ENCODE results near the gene DAW1.

Gene DAW1

DNA sequence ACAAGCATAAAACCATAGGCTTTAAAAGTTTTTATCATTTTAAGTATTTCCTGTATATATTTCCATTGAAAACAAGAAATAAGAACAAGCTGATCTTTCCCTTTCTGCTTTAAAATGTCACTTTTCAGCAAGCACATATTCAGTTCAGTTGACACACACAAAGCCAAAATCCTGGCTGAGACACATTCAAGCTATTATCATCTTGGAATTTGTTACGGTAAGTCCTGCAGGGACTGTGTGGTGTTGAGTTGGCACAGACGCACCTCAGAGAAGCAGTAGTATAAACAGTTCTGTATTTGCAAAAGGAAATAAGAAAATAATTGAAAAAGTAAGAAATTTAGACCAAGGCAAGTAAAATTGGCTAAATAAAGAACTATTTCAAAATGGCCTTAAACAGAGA lies 10.4 kb upstream of the DAW1 start:
- no peak for DNase-seq (ENCODE audit: low read depth in 2 of 3, low spot score in 2 of 3)

- no peak for DNase-seq (ENCODE audit: low read depth in 2 of 3, low spot score in 2 of 3)
Measured at GRCh38 chr2:227862227-227862740, 9.1 kb upstream of the DAW1 start.

- no peak for DNase-seq (ENCODE audit: low read depth in 2 of 3, low spot score in 2 of 3)
Measured at GRCh38 chr2:227862741-227863588, 8.5 kb upstream of the DAW1 start.

GRCh38 chr2:227864161-227864756 lies 7.2 kb upstream of the DAW1 start:
- no peak for DNase-seq (ENCODE audit: low read depth in 2 of 3, low spot score in 2 of 3)

DNA sequence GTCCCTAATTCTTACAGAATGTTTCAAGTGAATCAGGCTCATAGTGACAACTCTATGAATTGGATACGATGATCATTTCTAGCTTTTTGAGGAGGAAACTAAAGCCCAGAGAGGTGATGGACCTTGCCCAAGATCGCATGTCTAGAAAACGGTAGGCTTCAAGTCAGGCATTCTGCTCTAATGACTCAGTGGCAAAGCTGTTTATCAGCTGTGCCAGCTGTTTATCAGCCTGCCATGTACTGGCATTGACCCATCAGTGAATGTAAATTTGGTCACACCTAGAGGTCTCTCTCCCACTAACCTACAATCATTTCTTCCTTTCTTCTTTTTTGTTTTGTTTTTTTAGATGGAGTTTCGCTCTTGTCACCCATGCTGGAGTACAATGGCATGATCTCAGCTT lies 6.1 kb upstream of the DAW1 start:
- DNase-seq (ENCODE audit: low read depth in 2 of 3, low spot score in 2 of 3) = no peak

DNA sequence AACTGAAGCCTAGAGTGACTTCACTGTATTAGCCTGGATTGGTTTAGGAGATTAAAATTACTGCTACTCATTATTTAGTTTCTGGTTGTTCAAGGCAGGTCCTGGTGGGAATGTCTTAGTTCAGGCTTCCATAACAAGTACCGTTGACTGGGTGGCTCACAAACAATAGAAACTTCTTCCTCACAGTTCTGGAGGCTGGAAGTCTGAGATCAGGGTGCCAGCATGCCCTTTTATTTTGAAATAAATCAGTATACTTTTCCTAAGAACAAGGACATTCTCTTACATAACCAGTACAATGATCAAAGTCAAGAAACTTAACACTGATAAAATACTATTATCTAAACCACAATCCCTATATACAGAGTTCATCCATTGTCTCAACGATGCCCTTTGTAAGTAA lies 4.0 kb upstream of the DAW1 start:
- no peak for DNase-seq (ENCODE audit: low read depth in 2 of 3, low spot score in 2 of 3)

GRCh38 chr2:227870710-227871374 lies 589 bp upstream of the DAW1 start:
- no peak for DNase-seq (ENCODE audit: low read depth in 2 of 3, low spot score in 2 of 3)

- no peak for DNase-seq (ENCODE audit: low read depth in 2 of 3, low spot score in 2 of 3)
Measured at GRCh38 chr2:227872676-227873075, 1.2 kb downstream of the DAW1 start.

DNA sequence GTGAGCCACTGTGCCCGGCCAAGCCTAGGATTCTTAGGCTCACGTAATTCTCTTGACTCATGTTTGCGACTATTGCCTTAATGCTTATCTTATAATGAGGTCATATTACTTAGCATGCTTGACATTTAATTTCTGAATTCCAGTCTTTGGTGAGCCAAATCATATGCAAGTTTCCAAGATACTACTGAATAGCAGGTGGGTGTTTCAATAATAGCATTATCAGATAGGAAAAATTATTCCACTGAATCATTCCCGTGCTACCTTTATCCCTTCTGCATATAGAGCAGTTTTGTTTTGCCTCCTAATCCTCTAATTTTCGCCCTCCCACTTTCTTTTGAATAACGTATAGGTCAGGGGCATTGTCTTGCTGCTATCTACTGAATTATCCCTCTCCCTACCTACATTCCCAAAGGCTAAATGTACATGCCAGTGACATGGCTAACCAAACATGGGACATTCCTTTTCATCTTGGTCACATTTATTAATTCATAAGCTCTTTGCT lies 4.9 kb downstream of the DAW1 start:
- DNase-seq (ENCODE audit: low read depth in 2 of 3, low spot score in 2 of 3) = no peak

- DNase-seq (ENCODE audit: low read depth in 2 of 3, low spot score in 2 of 3) = no peak
Measured at GRCh38 chr2:227877421-227878310, 6.2 kb downstream of the DAW1 start.

DNA sequence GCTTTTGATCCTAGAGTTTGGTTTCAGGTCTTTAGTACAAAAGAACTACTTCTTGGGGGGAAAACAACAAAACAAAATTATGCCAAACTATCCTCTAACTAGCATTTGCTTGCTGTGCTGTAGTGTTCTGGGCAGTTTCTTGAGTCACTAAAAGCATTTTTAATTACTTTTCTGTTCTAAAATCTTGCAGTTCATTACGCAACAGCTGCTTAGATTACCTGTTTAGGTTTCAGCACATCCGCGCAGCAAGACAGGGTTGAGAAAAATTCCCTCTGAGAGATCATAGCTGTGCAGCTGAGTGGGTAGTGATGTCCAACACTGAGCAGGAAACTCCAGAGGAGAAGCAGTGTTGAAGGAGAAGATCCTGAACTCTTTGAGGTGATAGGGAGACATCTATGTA lies 9.0 kb downstream of the DAW1 start:
- DNase-seq (ENCODE audit: low read depth in 2 of 3, low spot score in 2 of 3) = no peak

DNA sequence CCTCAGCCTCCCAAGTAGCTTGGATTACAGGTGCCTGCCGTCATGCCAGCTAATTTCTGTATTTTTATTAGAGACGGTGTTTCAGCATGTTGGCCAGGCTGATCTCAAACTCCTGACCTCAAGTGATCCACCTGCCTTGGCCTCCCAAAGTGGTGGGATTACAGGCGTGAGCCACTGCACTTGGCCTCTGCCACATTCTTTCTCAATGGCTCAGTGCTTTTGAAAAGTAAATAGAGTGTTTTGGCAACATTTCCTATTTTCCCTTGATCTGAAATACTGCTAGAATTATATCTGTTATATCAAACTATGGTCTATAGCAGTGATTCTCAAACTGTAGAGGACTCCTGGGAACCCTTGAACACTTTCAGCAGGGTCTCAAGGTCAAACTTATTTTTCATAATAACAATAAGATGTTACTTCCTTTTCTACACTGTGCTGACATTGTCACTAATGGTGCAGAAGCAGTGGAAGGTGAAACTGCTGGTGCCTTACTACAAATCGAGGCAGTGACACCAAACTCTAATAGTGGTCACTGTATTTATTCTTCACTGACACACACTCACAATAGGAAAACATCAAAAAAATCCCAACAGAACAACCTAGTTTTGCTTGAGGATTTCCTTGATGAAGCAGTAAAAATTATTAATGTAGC lies 10.6 kb downstream of the DAW1 start:
- DNase-seq (ENCODE audit: low read depth in 2 of 3, low spot score in 2 of 3) = no peak

GRCh38 chr2:227884511-227884947 lies 13.1 kb downstream of the DAW1 start:
- peak in 2 of 3 experiments; percentile 3 to 16 for DNase-seq (ENCODE audit: low read depth in 2 of 3, low spot score in 2 of 3)

DNA sequence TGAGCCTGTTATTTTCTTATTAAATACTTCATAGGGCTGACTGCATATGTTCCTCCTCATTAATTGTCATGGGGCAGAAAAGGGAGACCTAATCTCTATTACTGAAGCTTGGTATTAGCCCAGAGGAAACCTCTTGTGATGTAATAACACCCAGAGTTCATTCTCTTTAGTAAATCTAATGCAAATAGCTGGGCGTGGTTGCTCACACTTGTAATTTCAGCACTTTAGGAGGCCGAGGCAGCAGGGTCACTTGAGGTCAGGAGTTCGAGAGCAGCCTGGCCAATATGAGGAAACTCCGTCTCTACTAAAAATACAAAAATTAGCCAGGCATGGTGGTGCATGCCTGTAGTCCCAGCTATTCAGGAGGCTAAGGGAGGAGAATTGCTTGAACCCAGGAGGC lies 14.7 kb downstream of the DAW1 start:
- DNase-seq (ENCODE audit: low read depth in 2 of 3, low spot score in 2 of 3) = no peak

DNA sequence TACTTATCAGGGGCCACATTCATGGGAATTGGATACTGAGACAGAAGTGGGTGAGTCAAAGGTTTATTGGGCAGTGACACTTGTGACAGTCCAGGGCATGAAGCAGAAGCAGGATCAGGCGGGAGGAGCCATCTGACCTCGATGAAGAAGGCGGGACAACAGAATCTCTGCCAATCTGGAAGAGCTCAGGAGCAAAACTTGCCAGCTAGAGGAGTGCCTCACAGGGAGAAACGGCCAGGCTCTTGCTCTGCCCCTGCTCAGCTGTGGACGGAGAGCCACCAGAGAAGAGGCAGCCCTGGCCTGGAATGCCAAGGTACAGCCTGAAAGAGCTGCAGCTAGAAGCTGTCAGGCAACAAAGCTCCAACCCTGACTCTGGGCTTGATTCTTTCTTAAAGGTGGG lies 16.9 kb downstream of the DAW1 start:
- no peak for DNase-seq (ENCODE audit: low read depth in 2 of 3, low spot score in 2 of 3)

DNA sequence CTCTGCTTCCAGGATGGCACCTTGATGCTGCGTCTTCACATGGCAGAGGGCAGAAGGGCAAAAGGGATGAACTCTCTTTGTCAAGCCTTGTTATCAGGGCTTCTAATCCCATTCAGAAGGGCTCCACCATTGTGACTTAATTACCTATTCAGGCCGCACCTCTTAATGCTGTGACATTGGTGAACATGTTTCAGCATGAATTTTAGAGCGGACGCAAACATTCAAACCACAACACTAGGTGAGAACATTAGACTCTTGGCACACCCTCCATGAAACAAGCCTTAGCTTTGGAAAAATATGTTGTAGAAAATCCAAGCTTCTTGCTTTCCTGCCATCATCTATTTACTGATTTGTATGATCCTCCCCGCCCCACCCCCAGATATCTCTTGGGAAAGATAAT lies 17.9 kb downstream of the DAW1 start:
- no peak for DNase-seq (ENCODE audit: low read depth in 2 of 3, low spot score in 2 of 3)

GRCh38 chr2:227890495-227891079 lies 19.2 kb downstream of the DAW1 start:
- DNase-seq (ENCODE audit: low read depth in 2 of 3, low spot score in 2 of 3) = no peak

GRCh38 chr2:227891673-227892072 lies 20.2 kb downstream of the DAW1 start:
- no peak for DNase-seq (ENCODE audit: low read depth in 2 of 3, low spot score in 2 of 3)

- DNase-seq (ENCODE audit: low read depth in 2 of 3, low spot score in 2 of 3) = no peak
Measured at GRCh38 chr2:227903381-227903780, 31.9 kb downstream of the DAW1 start.

DNA sequence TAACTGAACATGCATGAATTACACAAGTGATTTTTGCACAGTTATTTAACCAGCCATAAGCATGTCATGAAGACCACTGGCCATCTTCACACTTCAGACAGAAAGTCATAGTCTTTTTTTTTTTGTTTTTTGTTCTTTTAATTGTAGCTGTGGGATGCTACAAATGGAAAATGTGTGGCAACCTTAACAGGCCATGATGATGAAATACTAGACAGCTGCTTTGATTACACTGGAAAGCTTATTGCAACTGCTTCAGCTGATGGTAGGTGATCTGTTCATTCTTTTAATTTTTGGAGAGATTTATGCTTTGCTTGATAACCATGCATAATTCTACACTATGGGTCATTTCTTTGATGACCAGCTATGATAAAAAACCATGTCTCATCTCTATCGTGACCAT lies 35.6 kb downstream of the DAW1 start:
- no peak for DNase-seq (ENCODE audit: low read depth in 2 of 3, low spot score in 2 of 3)
